CD4-positive, alpha-beta T cell treated with Interferon alpha-2 for 1 hour (primary cell): Measurements from ENCODE around the gene TRPV4.

Experiments used
- DNase-seq, 2 donors: peaks; one replicate each; pipeline ENCODE4 v3.0.0-alpha.2; 2020 to 2022

TRPV4 gene

DNA sequence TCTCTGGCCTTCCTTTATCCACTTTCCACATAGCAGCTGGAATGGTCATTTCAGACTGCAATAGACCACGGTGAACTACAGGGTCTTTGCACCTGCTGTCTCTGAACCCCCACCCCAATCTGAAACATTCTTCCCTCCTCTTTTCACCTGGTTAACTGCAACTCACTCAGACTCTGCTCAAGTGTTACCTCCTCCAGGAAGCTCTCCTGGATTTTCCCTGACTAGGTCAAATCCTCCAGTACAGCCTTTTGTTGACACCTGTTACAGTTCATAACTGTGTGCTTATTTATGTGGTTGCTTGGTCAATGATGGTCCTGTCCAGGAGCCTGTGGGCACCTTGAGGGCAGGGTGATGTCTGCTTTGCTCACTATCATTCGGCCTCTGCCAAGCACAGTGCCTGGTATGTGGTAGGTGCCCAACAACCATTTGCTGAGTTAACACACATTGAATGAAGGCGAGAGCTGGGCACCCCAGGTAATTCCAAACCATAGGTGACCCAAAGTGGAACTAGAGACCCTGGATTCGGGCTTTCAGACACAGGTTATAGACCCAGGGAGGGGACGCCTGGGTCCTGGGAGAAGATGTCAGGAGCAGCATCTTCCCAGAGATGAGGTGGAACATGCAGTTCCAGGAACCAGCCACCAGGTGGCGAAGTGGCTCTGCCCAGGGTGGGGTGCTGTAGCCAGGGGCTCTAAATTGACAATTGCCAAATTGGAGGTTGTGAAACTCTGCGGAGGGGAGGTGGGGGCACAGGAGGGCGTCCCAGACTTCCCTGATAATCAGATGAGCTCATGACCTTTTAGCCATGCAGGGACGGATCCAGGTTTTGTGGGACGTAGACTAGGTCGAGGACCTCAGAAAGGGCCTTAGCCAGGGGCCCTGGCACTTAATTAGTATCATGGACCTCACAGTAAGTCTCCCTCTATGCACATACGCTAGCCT lies 28.1 kb downstream of the TRPV4 start:
- DNase-seq = peak; percentile 63 to 74

DNA sequence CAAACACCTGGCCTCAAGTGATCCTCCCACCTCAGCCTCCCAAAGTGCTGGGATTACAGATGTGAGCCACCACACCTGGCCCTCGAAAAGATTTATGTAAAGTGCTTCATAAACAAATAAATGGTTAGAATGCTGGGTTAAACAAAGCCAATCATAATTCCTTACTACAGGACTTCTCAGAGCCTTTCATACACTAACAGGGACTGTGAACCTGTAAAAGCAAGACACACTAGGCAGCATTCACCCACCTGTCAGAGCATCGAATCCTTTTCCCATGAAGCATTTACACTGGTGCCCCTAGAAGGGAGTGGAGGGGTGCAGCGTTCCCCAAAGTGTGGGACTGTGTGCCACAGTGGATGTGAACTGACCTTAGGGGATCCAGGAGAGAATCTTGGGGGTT lies 29.5 kb downstream of the TRPV4 start:
- DNase-seq = no peak

DNA sequence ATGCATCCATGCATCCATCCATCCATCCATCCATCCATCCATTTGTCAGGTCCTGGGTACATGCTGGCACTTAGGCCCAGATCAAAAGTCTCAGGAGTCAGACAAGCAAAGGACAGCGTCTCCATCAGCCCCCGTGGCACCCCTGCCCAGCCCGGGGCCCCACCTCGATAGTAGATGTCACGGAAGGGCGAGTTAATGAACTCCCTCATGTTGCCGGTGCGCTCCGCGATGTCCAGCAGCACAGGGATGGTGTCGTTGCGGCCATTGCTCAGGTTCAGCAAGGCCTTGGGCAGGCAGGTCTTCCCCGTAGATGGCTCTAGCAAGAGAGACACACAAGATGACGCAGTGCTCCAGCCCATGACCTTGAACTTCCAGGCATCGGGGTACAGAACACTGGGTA lies 30.4 kb downstream of the TRPV4 start:
- DNase-seq = no peak

DNA sequence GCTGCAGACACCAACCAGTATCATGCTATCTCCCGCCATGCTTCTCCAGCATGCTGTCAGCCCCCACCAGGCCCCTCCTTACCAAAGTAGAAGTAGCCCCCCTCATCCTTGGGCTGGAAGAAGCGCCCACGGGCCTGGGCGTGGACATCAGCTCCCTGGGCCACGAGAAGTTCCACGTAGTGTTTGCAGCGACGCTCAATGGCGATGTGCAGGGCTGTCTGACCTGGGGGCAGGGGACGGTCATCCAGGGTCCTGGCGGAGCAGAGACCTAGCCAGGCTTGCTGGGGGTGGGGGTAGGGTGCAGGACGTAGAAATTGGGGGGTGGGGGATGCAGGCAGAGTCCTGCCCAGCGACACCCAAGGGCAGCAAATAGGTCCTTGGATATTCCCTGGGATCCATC lies 32.7 kb downstream of the TRPV4 start:
- DNase-seq = no peak

DNA sequence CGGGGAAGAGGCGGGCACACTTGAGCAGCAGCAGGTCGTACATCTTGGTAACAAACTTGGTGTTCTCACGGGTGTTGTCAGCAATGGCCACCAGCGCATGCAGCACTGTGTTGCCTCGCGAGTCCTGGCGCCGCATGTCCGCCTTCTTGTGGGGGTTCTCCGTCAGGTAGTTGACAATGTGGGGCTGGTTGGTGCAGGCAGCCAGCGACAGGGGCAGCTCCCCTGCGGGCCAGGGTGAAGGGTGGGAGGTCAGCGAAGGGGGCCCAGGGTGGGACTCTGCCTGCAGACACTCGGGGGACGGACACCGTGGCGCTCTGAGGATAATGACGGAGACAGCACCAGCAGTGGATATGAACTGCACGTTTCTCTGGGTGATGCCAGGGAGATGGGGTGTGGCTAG lies 34.5 kb downstream of the TRPV4 start:
- no peak for DNase-seq

DNA sequence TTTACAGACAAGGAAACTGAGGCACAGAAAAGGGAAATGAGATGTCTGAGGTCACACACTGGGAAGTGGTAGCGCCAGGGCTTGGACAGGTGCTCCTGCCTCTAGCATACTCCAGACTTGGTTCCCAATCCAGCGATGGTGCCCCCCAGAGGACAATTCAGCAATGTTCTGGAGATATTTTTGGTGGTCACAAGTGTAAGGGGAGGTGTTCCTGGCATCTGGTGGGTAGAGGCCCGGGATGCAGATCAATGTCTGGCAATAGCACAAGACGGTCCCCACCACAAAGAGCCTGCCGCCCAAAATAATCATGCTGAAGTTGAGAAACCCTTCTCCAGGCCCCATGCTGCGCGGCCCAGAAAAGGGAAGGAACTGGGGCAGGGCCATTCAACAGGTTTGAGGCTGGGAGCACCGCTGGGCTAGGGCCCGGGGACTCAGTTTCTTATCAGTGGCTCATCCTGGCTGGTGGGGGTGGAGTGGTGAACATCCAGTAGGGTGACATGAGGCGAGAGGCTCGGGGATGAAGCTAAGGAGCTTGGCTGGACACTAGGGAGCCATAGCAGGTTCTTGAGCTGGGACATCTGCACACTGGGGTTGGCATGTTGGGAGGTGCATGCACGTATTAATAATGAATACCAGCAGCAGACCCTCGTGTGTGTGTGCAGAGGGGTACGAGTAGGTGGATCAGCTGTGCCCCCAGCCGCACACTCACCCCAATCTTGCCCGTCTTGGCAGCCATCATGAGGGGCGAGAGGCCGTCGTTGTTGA lies 35.1 kb downstream of the TRPV4 start:
- no peak for DNase-seq

DNA sequence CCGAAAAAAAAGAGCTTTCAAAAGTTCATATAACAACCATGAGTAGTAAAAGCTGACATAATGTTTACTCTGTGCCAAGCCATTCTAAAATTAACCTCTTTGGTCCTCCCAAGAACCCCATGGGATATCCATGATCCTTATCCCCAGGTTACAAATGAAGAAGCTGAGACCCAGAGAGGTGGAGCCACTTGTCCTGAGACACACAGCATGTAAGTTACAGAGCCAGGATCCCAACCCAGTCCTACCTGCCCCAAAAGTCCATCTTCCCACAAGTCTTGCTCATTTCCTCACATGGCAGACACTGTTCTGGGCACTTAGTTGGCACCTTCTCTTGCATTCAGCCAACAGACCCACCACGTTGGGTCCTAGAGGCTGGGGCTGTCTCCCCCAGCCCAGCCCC lies 37.1 kb downstream of the TRPV4 start:
- no peak for DNase-seq

DNA sequence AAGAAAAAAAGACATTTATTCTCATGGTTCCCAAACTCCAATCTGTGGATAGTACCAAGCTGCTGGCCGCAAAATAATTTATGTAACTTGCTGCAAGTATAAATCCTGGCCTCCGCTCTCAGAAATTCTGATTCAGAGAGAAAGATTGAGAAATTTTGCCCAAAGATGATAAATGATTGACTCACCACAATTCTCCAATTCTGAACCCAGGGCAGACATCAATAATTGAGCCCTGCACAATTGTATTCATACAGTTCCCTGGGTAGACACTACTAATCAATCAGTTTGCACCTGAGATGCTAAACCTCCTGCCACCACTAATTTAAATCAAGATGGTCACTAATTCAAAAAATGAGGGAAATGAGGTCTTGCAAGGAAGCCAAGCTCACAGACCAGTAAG lies 38.2 kb downstream of the TRPV4 start:
- no peak for DNase-seq

DNA sequence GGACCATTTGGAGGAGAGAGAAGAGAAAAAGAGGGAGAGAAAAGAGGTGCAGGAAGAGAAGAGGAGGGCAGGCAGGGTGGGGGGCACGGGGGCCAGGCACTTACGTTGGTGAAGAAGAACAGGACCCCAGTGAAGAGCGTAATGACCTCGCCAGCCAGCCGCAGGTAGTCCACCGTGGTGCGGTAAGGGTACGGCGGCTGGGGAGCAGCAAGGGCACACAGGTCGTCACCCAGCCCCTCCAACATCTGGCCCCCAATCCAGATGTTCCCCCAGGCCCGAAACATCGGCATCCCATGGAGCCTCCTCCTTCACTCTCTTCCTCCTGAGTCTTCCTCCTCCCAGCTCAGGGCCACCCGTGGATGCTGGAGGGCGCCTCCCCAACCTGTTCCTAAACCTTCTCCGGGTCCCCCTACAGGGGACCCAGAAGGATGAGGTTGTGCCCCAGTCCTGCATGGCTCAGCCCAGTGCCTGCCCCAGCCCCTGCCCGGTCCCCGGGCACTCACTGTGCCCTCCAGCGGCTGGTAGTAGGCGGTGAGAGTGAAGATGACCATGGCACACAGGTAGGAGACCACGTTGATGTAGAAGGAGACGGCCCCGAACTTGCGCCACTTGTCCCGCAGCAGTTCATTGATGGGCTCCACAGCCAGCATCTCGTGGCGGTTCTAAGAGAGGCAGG lies 39.2 kb downstream of the TRPV4 start:
- no peak for DNase-seq

DNA sequence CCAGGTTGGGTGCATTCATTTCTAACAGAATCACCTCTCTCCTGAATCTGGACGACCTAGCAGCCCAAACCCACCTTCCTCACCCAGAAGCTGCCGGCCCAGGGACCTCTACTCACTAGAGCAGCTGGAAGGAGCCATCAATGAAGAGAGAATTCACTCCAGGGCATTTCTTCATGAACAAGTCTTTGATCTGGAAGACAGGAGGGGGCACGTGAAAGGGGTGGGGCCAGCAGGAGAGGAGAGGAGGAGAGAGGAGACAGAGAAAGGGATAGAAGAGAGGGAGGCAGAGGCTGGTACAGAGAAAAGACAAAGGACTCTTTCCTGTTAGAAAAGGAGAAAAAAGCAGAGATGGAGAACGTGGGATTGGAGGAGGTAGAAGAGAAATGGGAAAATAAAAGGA lies 39.8 kb downstream of the TRPV4 start:
- no peak for DNase-seq

DNA sequence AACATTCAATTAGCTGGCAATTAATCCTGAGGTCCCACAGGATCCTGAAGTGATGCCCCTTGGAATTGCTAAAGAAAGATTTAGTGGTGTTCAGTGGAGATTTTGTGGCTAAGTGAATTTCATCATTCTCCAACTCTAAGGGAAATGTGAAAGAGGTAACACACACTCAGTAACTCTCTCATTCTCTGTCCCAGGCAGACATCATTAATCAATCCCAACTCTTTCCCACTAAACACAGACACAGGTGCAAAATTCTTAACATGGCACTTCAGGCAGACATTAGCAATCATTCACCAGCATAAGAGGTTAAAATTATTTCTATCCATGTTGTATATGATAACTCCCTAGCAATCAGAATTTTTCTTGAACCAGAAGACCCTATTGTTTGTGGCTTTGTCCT lies 40.2 kb downstream of the TRPV4 start:
- no peak for DNase-seq

DNA sequence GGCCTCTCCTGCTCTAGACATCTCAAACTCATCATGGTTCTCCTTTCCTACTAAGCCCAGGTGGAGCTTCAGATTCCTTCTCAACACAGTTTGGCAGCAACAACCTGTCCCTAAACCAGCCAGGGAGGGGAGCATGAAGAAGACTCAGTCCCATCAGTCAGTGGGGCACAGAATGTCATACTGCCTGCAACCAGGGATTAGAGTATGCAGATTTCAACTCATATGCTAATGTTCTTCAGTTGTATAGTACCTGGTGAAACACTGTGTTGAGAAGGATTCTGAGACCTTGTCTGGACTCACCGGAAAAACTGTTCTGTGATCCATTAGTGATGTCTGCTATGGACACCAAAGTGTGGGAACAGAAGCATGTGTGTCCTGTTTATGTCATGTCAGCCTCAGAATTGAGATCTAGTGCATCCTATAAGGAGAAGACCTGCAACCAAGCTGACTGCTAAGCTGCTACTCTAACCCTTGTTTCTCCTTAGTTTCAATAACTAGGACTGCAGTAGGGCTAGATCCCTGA lies 43.6 kb downstream of the TRPV4 start:
- DNase-seq = no peak

DNA sequence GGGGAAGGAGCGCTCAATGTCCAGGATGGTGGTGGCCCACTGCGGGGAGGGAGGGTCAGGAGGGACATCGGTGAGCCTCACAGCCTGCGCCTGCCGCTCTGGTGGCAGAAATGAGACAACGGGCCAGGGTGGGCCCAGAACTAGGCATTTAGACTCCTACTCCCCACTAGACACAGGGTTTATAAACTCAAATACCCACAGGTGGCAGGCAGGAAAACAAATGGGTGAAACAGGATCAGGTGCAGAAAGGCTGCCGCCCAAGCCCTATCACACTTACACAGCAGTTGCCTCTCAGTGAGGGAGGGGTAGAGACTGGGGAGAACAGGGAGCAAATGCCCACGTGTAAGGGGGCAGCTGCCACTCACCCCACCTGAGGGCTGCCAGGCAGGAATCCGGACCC lies 46.4 kb downstream of the TRPV4 start:
- no peak for DNase-seq

DNA sequence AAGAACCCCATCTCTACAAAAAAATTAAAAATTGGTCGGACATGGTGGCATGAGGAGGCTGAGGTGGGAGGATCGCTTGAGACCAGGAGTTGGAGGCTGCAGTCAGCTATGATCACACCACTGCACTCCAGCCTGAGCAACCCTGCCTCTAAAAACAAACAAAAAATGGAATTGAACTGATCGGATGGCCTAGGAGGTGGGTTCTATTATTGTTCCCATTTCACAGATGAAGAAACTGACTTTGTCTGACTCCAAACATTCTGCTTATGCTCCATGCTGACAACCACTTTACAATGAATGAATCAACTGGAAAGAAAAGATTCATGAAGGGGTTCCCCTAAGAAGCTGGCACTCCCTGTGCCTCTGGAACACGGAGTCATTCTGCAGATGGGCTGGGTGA lies 47.3 kb downstream of the TRPV4 start:
- no peak for DNase-seq

DNA sequence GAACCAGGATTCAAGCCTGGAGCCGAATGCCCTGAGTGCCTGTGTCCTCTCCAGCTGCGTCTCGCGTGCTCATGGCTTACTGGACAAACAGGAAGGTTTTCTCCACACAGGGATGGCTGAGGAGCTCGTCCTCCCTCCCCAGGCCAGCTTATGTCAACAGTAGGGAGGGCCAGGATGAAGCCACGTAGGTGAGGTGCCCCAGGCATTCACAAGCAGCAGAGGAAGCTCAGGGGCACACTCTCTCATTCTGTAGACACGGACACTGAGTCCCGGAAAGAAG lies 49.3 kb downstream of the TRPV4 start:
- no peak for DNase-seq

DNA sequence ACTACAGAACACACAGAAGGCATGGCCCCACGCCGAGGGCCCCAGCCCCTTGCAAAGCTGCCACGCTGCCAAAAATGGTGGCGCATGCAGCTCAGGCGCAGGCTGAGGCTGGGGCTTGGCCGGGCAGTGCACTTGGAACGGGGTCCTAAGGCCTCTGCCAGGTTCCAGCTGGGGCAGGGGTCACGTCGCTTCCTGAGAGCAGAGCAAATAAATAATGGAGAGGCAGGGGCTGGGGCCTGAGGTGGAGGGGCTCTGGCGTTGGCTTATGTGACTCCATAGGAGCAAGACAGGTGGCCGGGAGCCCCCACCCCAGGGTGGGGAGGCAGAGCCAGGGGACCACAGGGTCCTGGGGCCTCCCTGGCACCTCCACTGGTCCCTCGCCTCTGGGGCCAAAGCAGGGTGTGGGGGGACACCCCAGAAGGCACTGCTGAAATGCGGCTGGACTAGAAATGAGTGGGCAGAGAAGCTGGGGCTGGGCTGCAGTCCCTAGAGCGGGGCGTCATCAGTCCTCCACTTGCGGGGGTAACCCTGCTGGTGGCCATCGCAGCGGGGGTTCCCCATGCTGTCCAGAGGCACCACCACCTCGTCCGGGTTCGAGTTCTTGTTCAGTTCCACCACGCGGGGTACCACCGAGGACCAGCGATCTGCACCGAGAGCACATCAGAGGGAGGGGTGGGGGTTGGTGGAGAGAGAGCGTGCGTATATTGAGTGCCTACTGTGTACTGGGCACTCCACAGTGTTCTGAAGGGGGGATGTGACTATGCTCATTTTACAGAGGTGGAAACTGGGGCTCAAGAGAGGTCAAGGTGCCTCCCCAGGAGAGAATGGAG lies 49.8 kb downstream of the TRPV4 start:
- DNase-seq = no peak

DNA sequence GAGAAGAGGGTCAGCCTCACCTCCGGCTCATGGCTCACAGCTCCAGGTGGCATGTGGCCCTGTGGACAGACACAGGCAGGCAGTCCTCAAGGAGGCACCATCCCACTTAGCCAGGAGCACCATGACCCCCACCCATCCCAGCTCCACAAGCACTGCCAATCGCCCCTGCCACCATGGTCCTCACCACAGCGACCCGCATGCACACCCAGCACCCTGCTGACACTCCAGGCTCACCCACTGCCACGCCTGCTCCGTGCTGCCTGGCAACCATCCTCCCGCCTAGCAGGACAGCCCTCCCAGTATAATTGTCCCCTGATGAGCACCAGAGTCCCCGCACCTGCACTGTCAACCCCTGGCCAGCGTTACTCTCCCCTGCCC lies 50.9 kb downstream of the TRPV4 start:
- no peak for DNase-seq

DNA sequence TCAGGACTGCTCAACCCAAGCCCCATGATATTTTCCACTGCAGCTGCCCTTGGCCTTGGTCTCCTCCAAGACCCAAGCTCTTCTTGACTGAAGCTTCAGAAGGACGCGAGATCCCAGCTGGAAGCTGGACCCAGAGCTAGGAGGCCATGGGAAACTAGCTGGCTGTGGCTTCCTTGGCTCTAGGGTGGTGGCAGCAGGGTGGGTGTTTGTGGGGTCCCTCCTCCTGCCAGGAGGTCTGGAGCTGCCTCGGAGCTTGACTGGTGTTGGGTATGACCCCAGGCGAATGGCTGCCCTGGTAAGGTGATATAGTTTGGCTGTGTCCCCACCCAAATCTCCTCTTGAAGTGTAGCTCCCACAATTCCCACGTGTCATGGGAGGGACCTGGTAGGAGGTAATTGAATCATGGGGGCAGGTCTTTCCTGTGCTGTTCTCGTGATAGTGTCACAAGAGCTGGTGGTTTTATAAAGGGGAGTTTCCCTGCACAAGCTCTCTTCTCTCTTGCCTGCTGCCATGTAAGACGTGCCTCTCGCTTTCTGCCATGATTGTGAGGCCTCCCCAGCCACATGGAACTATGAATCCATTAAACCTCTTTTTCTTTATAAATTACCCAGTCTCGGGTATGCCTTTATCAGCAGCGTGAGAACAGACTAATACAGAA lies 51.4 kb downstream of the TRPV4 start:
- no peak for DNase-seq

DNA sequence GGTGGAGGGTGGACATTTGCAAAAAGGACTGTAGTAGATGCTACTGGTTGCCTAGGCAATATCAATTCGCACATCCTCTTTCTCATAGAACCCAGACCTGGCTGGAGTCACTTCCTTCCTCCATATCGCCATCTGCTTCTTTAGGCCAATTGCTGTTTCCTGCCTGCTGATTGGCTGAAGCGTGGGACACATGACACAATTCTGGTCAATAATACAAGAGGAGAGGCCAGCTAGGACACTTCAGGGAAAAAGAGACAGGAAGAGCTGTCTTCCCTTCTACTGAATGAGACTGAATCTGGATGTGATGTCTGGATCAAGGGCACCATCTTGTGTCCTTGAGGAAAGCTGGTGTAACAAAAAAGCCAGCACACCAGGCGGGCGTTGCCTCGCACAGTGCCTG lies 53.8 kb downstream of the TRPV4 start:
- no peak for DNase-seq

DNA sequence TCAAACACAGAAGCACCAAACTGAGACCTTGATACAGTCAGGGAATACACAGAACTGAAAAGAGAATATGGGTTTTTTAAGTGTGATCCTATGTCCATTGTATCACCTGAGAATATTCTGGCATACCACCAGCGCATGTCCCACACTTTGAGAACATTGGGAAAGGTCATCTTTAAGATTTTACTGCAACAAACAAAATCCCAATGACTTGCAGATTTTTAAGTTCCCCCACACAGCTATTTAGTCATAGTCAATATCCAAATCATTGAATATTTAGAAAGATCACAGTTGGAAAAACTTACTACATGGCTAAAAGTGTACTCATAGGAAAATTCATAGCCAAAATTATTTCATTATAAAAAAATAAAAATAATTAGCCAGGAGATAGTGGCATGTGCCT lies 54.5 kb downstream of the TRPV4 start:
- DNase-seq = no peak

DNA sequence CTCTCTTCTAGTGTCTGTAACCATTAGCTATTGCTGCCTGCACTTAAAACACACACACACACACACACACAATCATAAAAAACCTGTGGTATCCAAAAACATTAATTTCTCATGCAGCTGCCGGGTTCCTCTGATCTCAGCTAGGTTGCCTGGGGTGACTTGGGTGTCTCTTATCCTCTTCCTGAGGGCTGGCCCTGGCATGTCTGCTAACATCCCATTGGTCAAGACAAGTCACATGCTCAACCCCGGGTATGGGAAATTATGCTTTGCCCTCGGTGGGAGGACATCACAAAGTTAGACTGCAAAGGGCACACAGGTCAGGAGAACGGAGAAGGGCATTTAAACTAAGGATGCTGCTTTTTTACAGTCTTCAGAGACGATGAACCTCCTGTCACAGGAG lies 55.7 kb downstream of the TRPV4 start:
- peak; percentile 16 to 48 for DNase-seq

DNA sequence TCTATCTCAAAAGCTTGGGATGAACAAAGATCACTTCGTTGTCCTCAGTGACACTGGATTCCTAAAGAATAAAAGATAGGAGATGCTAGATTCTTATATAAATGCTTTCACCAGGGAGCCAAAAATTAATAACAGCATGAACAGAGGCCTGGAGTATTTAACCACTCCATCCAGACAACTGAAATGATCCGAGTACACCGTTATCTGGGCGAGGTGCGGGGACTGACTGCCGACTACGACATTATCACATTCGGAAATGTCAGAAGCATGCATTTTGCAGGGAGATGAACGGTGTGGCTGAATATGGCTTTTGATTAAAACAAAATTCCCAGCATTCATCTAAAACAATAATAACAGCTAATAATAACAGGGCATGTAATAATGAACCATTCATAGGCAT lies 56.6 kb downstream of the TRPV4 start:
- DNase-seq = no peak
